ENCODE results near the gene FBXO5.

DNA sequence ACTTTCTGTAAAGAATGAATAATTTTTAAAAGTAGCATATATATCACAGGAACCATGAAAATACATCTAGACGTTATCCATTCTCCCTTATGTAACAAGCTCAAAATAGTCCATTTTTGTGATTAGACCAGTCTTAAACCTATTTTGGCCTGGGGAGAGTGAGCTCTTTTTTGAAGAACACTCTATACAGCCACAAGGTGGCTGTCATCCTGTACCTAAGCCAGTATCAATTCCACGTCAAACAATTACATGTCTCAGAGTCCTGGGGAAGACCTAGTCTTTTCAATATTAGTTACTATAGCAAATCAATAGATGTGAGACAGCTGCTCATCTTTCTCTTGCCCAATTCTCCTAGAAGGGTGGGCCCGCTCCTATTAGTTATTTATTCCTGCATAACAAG is 28.4 kb downstream of the FBXO5 start:
- TF ChIP-seq, protein P1, sequence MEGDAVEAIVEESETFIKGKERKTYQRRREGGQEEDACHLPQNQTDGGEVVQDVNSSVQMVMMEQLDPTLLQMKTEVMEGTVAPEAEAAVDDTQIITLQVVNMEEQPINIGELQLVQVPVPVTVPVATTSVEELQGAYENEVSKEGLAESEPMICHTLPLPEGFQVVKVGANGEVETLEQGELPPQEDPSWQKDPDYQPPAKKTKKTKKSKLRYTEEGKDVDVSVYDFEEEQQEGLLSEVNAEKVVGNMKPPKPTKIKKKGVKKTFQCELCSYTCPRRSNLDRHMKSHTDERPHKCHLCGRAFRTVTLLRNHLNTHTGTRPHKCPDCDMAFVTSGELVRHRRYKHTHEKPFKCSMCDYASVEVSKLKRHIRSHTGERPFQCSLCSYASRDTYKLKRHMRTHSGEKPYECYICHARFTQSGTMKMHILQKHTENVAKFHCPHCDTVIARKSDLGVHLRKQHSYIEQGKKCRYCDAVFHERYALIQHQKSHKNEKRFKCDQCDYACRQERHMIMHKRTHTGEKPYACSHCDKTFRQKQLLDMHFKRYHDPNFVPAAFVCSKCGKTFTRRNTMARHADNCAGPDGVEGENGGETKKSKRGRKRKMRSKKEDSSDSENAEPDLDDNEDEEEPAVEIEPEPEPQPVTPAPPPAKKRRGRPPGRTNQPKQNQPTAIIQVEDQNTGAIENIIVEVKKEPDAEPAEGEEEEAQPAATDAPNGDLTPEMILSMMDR (IDR thresholded peaks at IDR 0.05) = no peak
- TF ChIP-seq POLR2A (IDR thresholded peaks at IDR 0.05) = no peak
- no peak for TF ChIP-seq EP300 (IDR thresholded peaks at IDR 0.05)
